HG03175 (cell line): ENCODE results near the gene TSPAN15.
"Not testable (repeated sequence)": the region's sequence is repeated elsewhere in the genome, so short reads cannot be mapped to it uniquely, and the experiment has no call there.

Experiments used
- ATAC-seq: cut with Tn5 transposase; IDR thresholded peaks from one replicate; pipeline ENCODE4 v1.9.1; 2021; ENCODE audit warnings: mild to moderate bottlenecking, moderate library complexity; ENCODE audit not compliant: unreplicated experiment

The TSPAN15 gene

GRCh38 chr10:69483963-69484362 is 32.7 kb downstream of the TSPAN15 start:
- ATAC-seq = no peak

- ATAC-seq = no peak
These were observed 33.5 kb downstream of the TSPAN15 start for GRCh38 chr10:69484736-69485135.

GRCh38 chr10:69486922-69487730 is 35.9 kb downstream of the TSPAN15 start:
- ATAC-seq = no peak

GRCh38 chr10:69488149-69488844 is 37.0 kb downstream of the TSPAN15 start:
- not testable (repeated sequence) for ATAC-seq

- not testable (repeated sequence) for ATAC-seq
These were observed 37.6 kb downstream of the TSPAN15 start for GRCh38 chr10:69488856-69489255.

- no peak for ATAC-seq
These were observed 38.3 kb downstream of the TSPAN15 start for GRCh38 chr10:69489506-69490090.

GRCh38 chr10:69490876-69491275 is 39.6 kb downstream of the TSPAN15 start:
- no peak for ATAC-seq

GRCh38 chr10:69491611-69492010 is 40.3 kb downstream of the TSPAN15 start:
- no peak for ATAC-seq

- no peak for ATAC-seq
These were observed 41.0 kb downstream of the TSPAN15 start for GRCh38 chr10:69492091-69492745.

- no peak for ATAC-seq
These were observed 41.6 kb downstream of the TSPAN15 start for GRCh38 chr10:69492746-69493462.

GRCh38 chr10:69494626-69495558 is 43.6 kb downstream of the TSPAN15 start:
- no peak for ATAC-seq

- no peak for ATAC-seq
These were observed 44.4 kb downstream of the TSPAN15 start for GRCh38 chr10:69495666-69496065.

- no peak for ATAC-seq
These were observed 45.3 kb downstream of the TSPAN15 start for GRCh38 chr10:69496352-69497230.

- ATAC-seq = no peak
These were observed 45.9 kb downstream of the TSPAN15 start for GRCh38 chr10:69497231-69497561.

- ATAC-seq = no peak
These were observed 46.5 kb downstream of the TSPAN15 start for GRCh38 chr10:69497611-69498390.

- no peak for ATAC-seq
These were observed 47.6 kb downstream of the TSPAN15 start for GRCh38 chr10:69498711-69499471.
